OCI-LY1 (cell line): ENCODE data around the gene PLEKHB2.
"Not testable (repeated sequence)": the region's sequence is repeated elsewhere in the genome, so short reads cannot be mapped to it uniquely, and the experiment has no call there.

Experiments
- H2AFZ ChIP-seq: fragments of 200-600 bp; sonication (generic), shearing (Covaris generic); 2 replicates; pipeline ENCODE4 v1.6.0; 2014; ENCODE audit warnings: antibody characterized with exemption, mild to moderate bottlenecking, low read length
- H3F3A ChIP-seq: fragments of 200-600 bp; sonication (generic), shearing (Covaris generic); 2 replicates; pipeline ENCODE4 v1.6.0; 2014; ENCODE audit warnings: mild to moderate bottlenecking, antibody characterized with exemption, low read length, moderate library complexity; ENCODE audit not compliant: insufficient read depth
- H3K27ac ChIP-seq: fragments of 200-600 bp; sonication (generic); 2 replicates; pipeline ENCODE4 v1.5.1; 2014; ENCODE audit warnings: low read length, mixed run types, mild to moderate bottlenecking, low read depth; ENCODE audit not compliant: poor library complexity, severe bottlenecking
- H3K27me3 ChIP-seq: fragments of 200-600 bp; sonication (generic); 2 replicates; pipeline ENCODE4 v1.6.0; 2014; ENCODE audit warnings: antibody characterized with exemption, mild to moderate bottlenecking, low read length, moderate library complexity; ENCODE audit not compliant: insufficient read depth
- H3K36me3 ChIP-seq: fragments of 200-600 bp; sonication (generic); 2 replicates; pipeline ENCODE4 v1.6.1; 2014; ENCODE audit warnings: mild to moderate bottlenecking, antibody characterized with exemption, low read length, moderate library complexity, mixed read lengths; ENCODE audit not compliant: insufficient read depth
- H3K4me1 ChIP-seq: fragments of 200-600 bp; sonication (generic); 2 replicates; pipeline ENCODE4 v1.5.1; 2014; ENCODE audit warnings: mild to moderate bottlenecking, low read length, moderate library complexity; ENCODE audit not compliant: insufficient read depth, severe bottlenecking
- H3K4me2 ChIP-seq: fragments of 200-600 bp; sonication (generic), shearing (Covaris generic); 2 replicates; pipeline ENCODE4 v1.6.1; 2014; ENCODE audit warnings: low read length
- H3K4me3 ChIP-seq: fragments of 200-600 bp; sonication (generic); 2 replicates; pipeline ENCODE4 v1.5.1; 2014; ENCODE audit warnings: low read length, low read depth, mild to moderate bottlenecking, mixed read lengths; ENCODE audit not compliant: poor library complexity, severe bottlenecking
- H3K79me2 ChIP-seq: fragments of 200-600 bp; shearing (Covaris generic); 2 replicates; pipeline ENCODE4 v1.6.1; 2016; ENCODE audit warnings: mixed run types, low read length, mixed read lengths; ENCODE audit not compliant: insufficient read depth
- H3K9ac ChIP-seq: fragments of 200-600 bp; sonication (generic), shearing (Covaris generic); 2 replicates; pipeline ENCODE4 v1.6.1; 2014; ENCODE audit warnings: mild to moderate bottlenecking, low read length, mixed read lengths
- H3K9me2 ChIP-seq: fragments of 200-600 bp; sonication (generic), shearing (Covaris generic); 2 replicates; pipeline ENCODE4 v1.6.1; 2014; ENCODE audit warnings: low read depth, mild to moderate bottlenecking, low read length, mixed read lengths
- H3K9me3 ChIP-seq: fragments of 200-600 bp; shearing (Covaris generic); 2 replicates; pipeline ENCODE4 v1.6.1; 2014; ENCODE audit warnings: low read length, mixed read lengths
- H4K20me1 ChIP-seq: fragments of 200-600 bp; sonication (generic), shearing (Covaris generic); 2 replicates; pipeline ENCODE4 v1.6.0; 2016; ENCODE audit warnings: mild to moderate bottlenecking, low read length; ENCODE audit not compliant: insufficient read depth
- CTCF ChIP-seq: fragments of 200-600 bp; sonication (generic), shearing (Covaris generic); IDR thresholded peaks from 2 replicates; pipeline ENCODE4 v1.5.1; 2017; ENCODE audit warnings: mild to moderate bottlenecking, antibody characterized with exemption, low read length, moderate library complexity, mixed read lengths
- EZH2 ChIP-seq: fragments of 200-600 bp; sonication (generic), shearing (Covaris generic); IDR thresholded peaks from 2 replicates; pipeline ENCODE4 v1.8.0; 2017; ENCODE audit warnings: borderline replicate concordance, mixed run types, mild to moderate bottlenecking, antibody characterized with exemption, low read length, moderate library complexity, mixed read lengths

The PLEKHB2 gene

DNA sequence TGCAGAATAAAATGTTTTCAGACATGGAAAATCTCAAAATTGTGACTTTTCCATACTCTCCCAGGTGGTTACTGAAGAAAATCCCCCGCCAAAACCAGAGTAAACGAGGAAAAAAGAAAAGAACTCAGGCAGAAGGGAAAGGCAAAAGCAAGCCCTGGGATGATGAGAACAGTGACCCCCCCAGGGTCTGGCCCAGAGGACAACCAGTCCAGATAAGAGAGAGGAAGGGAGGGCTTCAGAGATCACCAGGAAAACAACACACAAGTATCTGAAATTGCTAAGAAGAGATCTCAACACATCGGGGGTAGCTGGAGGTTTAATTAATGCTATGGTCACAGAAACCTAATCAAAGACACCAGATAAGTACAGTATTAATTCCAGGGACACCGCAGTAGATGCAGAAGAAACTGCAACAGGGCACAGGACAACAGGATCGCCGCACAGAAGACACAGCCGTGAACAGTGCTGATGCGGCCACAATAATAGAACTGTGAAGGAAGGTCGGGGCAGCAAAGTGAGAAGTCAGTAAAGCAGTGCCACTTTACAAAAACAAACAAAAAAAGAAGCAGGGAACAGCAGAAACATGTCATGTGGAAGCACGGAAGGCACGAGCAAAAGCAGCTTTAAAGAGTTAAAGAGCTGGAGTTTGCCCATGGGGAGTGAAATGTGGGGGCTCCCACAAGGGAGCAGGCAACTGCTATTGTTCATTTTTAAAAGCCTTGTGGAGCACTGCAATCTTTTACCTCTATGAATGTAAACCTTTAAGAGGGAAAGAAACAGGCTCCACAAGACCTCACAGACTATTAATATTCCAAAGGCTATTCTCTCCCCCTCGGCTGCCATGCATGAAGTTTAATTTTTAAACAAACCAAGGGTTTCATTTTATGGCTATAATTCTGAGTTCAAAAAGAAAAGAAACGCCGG lies 40.3 kb upstream of the PLEKHB2 start:
- no peaks in the 10 kb centered on the region for H4K20me1 ChIP-seq
- no peaks in the 10 kb centered on the region for H3K9me2 ChIP-seq
- no peaks in the 10 kb centered on the region for H3F3A ChIP-seq
- H2AFZ ChIP-seq: no peak overlapping the region
- peaks cover 70% of the 10 kb centered on the region for H3K36me3 ChIP-seq
- peaks cover 34% of the 10 kb centered on the region for H3K79me2 ChIP-seq
- no peak overlapping the region for H3K27ac ChIP-seq
- no peaks in the 10 kb centered on the region for H3K9me3 ChIP-seq
- H3K4me1 ChIP-seq: no peaks in the 10 kb centered on the region
- no peak for TF ChIP-seq EZH2
- no peak overlapping the region for H3K9ac ChIP-seq
- no peaks in the 10 kb centered on the region for H3K27me3 ChIP-seq
- no peak overlapping the region for H3K4me3 ChIP-seq
- H3K4me2 ChIP-seq: no peak overlapping the region

DNA sequence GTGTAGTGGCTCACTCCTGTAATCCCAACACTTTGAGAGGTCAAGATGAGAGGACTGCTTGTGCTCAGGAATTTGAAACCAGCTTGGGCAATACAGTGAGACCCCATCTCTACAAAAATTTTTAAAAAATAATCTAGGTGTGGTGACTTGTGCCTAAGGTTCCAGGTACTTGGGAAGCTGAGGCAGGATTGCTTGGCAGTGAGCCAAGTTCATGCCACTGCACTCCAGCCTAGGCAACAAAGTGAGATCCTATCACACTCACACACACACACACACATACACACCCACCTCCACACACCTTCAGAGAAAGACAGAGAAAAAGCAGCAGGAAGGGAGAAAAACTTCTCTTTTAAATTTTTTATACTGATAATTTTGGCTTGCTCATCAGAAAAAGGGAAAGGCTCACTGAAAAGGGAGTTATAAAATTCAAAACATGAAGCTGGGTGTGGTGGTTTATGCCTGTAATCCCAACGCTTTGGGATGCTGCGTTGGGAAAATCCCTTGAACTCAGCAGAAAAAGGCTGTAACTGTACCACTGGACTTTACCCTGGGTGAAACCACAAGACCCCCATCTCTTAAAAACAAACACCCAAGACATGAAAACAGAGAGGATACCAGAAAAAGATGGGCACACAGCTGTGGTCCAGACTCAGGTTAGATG lies 37.5 kb upstream of the PLEKHB2 start:
- Histone ChIP-seq H3K27ac (no peak overlapping the region), H3K9me3 (no peaks in the 10 kb centered on the region), H3K4me1 (no peaks in the 10 kb centered on the region), H3K4me2 (no peak overlapping the region), H3K36me3 (peaks cover 71% of the 10 kb centered on the region), H3K79me2 (peaks cover 31% of the 10 kb centered on the region), H3F3A (no peaks in the 10 kb centered on the region), H3K27me3 (no peaks in the 10 kb centered on the region), H3K9ac (no peak overlapping the region), H4K20me1 (no peaks in the 10 kb centered on the region), H3K4me3 (no peak overlapping the region), H3K9me2 (no peaks in the 10 kb centered on the region), H2AFZ (no peak overlapping the region)
- TF ChIP-seq CTCF: no peak

DNA sequence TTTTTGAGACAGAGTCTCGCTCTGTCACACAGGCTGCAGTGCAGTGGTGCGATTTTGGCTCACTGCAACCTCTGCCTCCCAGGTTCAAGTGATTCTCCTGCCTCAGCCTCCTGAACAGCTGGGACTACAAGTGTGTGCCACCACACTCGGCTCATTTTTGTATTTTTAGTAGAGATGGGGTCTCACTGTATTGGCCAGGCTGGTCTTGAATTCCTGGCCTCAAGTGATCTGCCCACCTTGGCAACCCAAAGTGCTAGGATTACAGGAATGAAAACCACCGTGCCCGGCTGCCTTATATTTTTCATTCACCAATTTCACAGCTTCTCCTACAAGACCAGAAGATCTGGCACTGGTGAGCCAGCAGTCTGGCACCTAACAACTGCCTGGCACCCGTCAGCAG lies 37.0 kb upstream of the PLEKHB2 start:
- peaks cover 71% of the 10 kb centered on the region for H3K36me3 ChIP-seq
- H3F3A ChIP-seq, H3K9ac ChIP-seq, H4K20me1 ChIP-seq, H3K27me3 ChIP-seq, H2AFZ ChIP-seq, H3K9me2 ChIP-seq, H3K4me2 ChIP-seq, H3K27ac ChIP-seq, H3K9me3 ChIP-seq, H3K4me3 ChIP-seq, H3K4me1 ChIP-seq: not testable (repeated sequence)
- peaks cover 26% of the 10 kb centered on the region; the same call in 1 of the 2 replicates for H3K79me2 ChIP-seq

DNA sequence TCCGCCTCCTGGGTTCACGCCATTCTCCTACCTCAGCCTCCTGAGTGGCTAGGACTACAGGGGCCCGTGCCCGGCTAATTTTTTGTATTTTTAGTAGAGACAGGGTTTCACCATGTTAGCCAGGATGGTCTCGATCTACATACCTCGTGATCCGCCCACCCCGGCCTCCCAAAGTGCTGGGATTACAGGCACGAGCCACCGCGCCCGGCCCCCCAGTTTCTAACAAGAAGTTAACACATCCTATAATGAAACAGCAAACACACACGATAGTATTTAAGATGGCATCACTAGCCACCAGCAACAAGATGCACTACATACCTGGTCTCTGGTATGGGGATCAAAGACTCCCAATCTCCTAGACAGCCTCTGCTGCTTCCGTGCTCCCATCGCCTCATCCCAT lies 29.6 kb upstream of the PLEKHB2 start:
- not testable (repeated sequence) for H3K4me3 ChIP-seq, H2AFZ ChIP-seq, H3K9me2 ChIP-seq, H3K9me3 ChIP-seq, H4K20me1 ChIP-seq, H3F3A ChIP-seq, H3K27ac ChIP-seq, H3K9ac ChIP-seq, H3K27me3 ChIP-seq, H3K4me2 ChIP-seq, H3K4me1 ChIP-seq
- Histone ChIP-seq H3K36me3 (peaks cover 92% of the 10 kb centered on the region), H3K79me2 (peaks cover 26% of the 10 kb centered on the region)
